CD4-positive, CD25-positive, alpha-beta regulatory T cell (primary cell): ENCODE results near the gene RAB3C. TPM values are rescaled to one million over a fixed set of nuclear protein-coding genes. Genes with fewer than 3 reads are reported as not detected.

Source experiments
- ATAC-seq, 2 donors: fragments of 150-1000 bp; cut with Tn5 transposase; one replicate each; pipeline ENCODE4 v1.10.0; 2021; ENCODE audit warnings: low read depth in 2 of 2, moderate number of reproducible peaks in 2 of 2, moderate library complexity in 1 of 2
- DNase-seq, 3 donors: peaks; one replicate each; pipeline versions ENCODE4 v3.0.0 to v3.0.0-alpha.2; 2012 to 2022; ENCODE audit warnings: mixed read lengths in 1 of 3
- H3K27ac ChIP-seq: one replicate; pipeline ENCODE4 v1.7.0; 2013; ENCODE audit warnings: mild to moderate bottlenecking, low read length; ENCODE audit not compliant: insufficient read depth, poor library complexity, severe bottlenecking
- H3K27me3 ChIP-seq: one replicate; pipeline ENCODE4 v1.7.0; 2013; ENCODE audit warnings: low read length; ENCODE audit not compliant: control insufficient read depth, insufficient read depth
- H3K36me3 ChIP-seq: one replicate; pipeline ENCODE4 v1.7.0; 2013; ENCODE audit warnings: mild to moderate bottlenecking, low read length, moderate library complexity; ENCODE audit not compliant: control insufficient read depth, insufficient read depth
- H3K4me1 ChIP-seq: 2 replicates; pipeline ENCODE4 v1.7.0; 2013; ENCODE audit warnings: mild to moderate bottlenecking, low read length; ENCODE audit not compliant: insufficient read depth, control insufficient read depth, poor library complexity, severe bottlenecking
- H3K4me3 ChIP-seq: one replicate; pipeline ENCODE4 v1.7.0; 2013; ENCODE audit warnings: low read depth, mild to moderate bottlenecking, low read length, moderate library complexity
- H3K9me3 ChIP-seq, 2 experiments: 1 replicate in 1 of 2; 2 replicates in 1 of 2; pipeline ENCODE4 v1.7.0; 2013; ENCODE audit warnings: low read length in 2 of 2, mild to moderate bottlenecking in 1 of 2, moderate library complexity in 1 of 2; ENCODE audit not compliant: control insufficient read depth in 2 of 2
- H3K27ac Mint-ChIP-seq, 3 donors: one replicate each; pipeline ENCODE4 v1.8.0; 2020 to 2022; ENCODE audit warnings: mild to moderate bottlenecking in 3 of 3, mixed read lengths in 3 of 3, moderate library complexity in 2 of 3
- H3K27me3 Mint-ChIP-seq: one replicate; pipeline ENCODE4 v1.8.0; 2022; ENCODE audit warnings: mild to moderate bottlenecking, mixed read lengths
- H3K36me3 Mint-ChIP-seq: one replicate; pipeline ENCODE4 v1.8.0; 2020; ENCODE audit warnings: mixed read lengths
- H3K4me1 Mint-ChIP-seq, 4 donors: one replicate each; pipeline ENCODE4 v1.8.0; 2020 to 2022; ENCODE audit warnings: mixed read lengths in 4 of 4, mild to moderate bottlenecking in 1 of 4
- H3K4me3 Mint-ChIP-seq, 4 donors: one replicate each; pipeline ENCODE4 v1.8.0; 2020 to 2022; ENCODE audit warnings: mild to moderate bottlenecking in 4 of 4, mixed read lengths in 4 of 4, moderate library complexity in 3 of 4
- H3K9me3 Mint-ChIP-seq, 7 donors: one replicate each; pipeline ENCODE4 v1.8.0; 2020 to 2022; ENCODE audit warnings: mixed read lengths in 7 of 7, mild to moderate bottlenecking in 3 of 7, moderate library complexity in 2 of 7
- polyA plus RNA-seq, 4 donors: library from polyadenylated mRNA; unstranded; fragments of 300-500 nt; fragmentation: Illumina TruSeq; gene quantifications; one replicate each; pipeline ENCODE4 v1.2.3, GENCODE V29; 2021
- total RNA-seq: library from RNA; stranded (reverse); gene quantifications from one replicate; pipeline ENCODE4 v1.2.3, GENCODE V29; 2022

The RAB3C gene
- total and polyA plus RNA-seq, 5 donors from 2014 or later, result not detected

DNA sequence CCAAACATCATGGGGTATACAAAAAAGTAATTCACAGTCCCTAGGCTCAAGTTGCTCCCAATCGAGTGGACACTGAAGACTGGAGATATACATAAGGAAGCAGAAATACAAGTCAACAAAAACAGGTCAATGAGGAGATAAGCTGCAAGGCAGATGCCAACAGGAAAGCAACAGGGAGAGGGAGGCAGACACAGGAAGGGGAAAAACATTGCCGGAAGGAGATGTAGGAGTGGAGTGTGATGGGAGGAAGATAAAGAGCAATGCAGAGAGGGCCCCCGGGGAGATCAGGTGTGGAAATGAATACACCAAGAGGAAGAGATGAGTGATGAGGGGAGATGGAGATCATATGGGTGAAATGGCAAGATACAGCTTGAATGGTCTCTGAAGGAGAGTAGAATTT lies 243.0 kb downstream of the RAB3C start:
- Mint-ChIP-seq H3K4me3 (no peak overlapping the region), H3K4me1 (no peaks in the 10 kb centered on the region), H3K27ac (no peak overlapping the region), H3K9me3 (peaks cover 0 to 7% (median 0%) of the 10 kb centered on the region in 7 donors), H3K36me3 (no peaks in the 10 kb centered on the region), H3K27me3 (peaks cover 8% of the 10 kb centered on the region)
- ATAC-seq (no peak), DNase-seq (no peak)
- H3K27ac ChIP-seq, result no peak overlapping the region
- H3K9me3 ChIP-seq, result no peaks in the 10 kb centered on the region
- H3K4me1 ChIP-seq, result no peaks in the 10 kb centered on the region
- H3K27me3 ChIP-seq, result no peaks in the 10 kb centered on the region
- no peaks in the 10 kb centered on the region for H3K36me3 ChIP-seq
- H3K4me3 ChIP-seq, result no peak overlapping the region

GRCh38 chr5:58827463-58827862 lies 244.6 kb downstream of the RAB3C start:
- Mint-ChIP-seq H3K27ac (no peak overlapping the region), H3K36me3 (no peaks in the 10 kb centered on the region), H3K27me3 (peaks cover under 1% of the 10 kb centered on the region), H3K9me3 (peaks cover 0 to 7% (median 0%) of the 10 kb centered on the region in 7 donors), H3K4me3 (no peak overlapping the region), H3K4me1 (no peaks in the 10 kb centered on the region)
- H3K9me3 ChIP-seq, result no peaks in the 10 kb centered on the region
- no peak overlapping the region for H3K4me3 ChIP-seq
- H3K27ac ChIP-seq, result no peak overlapping the region
- ATAC-seq (no peak), DNase-seq (no peak)
- no peaks in the 10 kb centered on the region for H3K36me3 ChIP-seq
- H3K4me1 ChIP-seq, result no peaks in the 10 kb centered on the region
- no peaks in the 10 kb centered on the region for H3K27me3 ChIP-seq

DNA sequence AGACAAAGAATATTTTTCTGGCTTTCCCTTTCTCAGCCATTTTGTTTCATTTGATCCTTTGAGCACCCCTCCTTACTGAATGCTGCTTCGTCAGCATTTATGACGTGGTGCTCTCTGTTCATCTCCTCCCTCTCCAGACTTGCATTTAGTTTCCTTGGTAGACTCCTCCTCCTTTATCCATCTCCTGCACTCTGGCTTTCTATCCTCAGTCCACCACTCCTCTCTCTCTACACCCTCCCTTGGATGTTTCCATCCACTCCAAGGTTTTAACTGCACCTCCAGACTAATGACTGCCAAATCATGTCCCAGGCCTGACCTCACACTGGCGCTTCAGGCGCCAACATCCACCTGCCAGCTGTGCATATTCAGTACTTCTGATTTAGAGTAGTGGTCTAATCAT lies 245.4 kb downstream of the RAB3C start:
- no peak for ATAC-seq

DNA sequence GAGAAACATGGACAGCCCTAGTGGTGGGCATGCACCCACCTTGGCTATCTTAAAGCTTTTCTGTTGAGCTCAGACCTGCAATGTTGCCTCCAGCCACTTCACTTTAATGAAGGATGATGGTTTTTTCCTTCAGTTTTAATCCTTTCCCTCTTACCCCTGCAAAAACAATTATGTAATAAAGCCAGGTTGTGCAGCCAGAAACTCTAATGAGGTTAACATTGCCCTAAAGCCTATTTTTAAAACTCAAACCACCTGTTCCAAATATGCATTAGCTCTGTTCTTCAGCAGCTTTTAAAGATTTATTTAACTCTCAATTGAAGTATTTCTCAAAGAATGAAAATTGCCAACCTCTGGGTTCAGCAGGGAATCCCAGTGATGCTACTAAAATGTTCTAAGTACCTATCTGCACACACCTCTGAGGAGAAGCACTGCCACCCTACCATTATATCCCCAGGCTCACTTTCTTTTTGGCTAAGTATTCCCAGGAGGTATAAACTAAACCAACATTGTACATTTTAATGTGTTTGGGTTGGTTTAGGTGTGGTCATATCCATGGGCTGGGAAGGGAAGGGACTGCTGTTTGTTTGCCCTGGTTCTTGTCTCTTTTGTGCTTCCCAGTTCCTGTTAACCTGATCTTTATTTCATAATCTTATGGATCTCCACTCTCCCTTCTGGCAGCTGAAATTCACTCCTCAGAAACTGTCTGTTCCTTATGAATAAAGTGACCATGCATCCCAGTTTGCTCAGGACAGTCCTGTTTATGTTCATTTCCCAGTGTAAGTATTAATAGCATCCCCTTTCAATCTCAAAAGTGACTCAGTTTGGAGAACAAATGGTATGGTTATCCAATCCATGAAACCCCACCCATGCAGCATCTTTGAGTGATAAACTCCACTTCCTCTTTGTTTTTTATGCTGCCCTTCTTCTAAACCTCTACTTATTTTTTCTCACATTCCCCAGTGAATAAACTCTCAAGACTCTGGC lies 251.7 kb downstream of the RAB3C start:
- Mint-ChIP-seq H3K4me3 (no peak overlapping the region), H3K27ac (no peak overlapping the region), H3K36me3 (no peaks in the 10 kb centered on the region), H3K27me3 (no peaks in the 10 kb centered on the region), H3K4me1 (no peaks in the 10 kb centered on the region), H3K9me3 (peaks cover 0 to 6% (median 0%) of the 10 kb centered on the region in 7 donors)
- H3K9me3 ChIP-seq, result peaks cover 0 to under 1% of the 10 kb centered on the region in 2 experiments
- H3K27me3 ChIP-seq, result no peaks in the 10 kb centered on the region
- ATAC-seq (no peak), DNase-seq (no peak)
- no peak overlapping the region for H3K4me3 ChIP-seq
- no peaks in the 10 kb centered on the region for H3K4me1 ChIP-seq
- no peak overlapping the region for H3K27ac ChIP-seq
- H3K36me3 ChIP-seq, result no peaks in the 10 kb centered on the region

More for the DNA sequence above, 245.4 kb downstream of the RAB3C start:
- DNase-seq, result no peak
- no peak overlapping the region for H3K27ac ChIP-seq
- no peaks in the 10 kb centered on the region for H3K36me3 ChIP-seq
- peaks cover 0 to 5% (median 0%) of the 10 kb centered on the region in 7 donors for H3K9me3 Mint-ChIP-seq
- H3K36me3 Mint-ChIP-seq, result no peaks in the 10 kb centered on the region
- no peak overlapping the region for H3K27ac Mint-ChIP-seq
- H3K9me3 ChIP-seq, result no peaks in the 10 kb centered on the region
- no peak overlapping the region for H3K4me3 ChIP-seq
- H3K27me3 Mint-ChIP-seq, result no peaks in the 10 kb centered on the region
- H3K4me1 Mint-ChIP-seq, result no peaks in the 10 kb centered on the region
- no peak overlapping the region for H3K4me3 Mint-ChIP-seq
- H3K4me1 ChIP-seq, result no peaks in the 10 kb centered on the region
- no peaks in the 10 kb centered on the region for H3K27me3 ChIP-seq

DNA sequence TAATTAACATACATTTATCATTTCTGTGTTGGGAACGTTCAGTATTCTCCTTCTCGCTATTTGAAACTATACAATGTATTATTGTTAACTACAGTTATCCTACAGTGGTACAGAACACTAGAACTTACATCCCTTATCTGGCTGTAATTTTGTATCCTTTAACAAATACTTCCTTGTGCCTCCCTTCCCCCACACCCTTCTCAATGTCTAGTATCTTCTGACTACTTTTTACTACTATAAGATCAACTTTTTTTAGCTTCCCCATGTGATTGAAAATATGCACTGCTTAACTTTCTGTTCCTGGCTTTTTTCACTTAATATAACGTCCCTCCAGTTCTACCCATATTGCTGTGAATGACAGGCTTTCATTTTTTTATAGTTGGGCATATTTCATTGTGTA lies 253.5 kb downstream of the RAB3C start:
- Mint-ChIP-seq H3K27ac (no peak overlapping the region), H3K27me3 (no peaks in the 10 kb centered on the region), H3K4me1 (no peaks in the 10 kb centered on the region), H3K36me3 (no peaks in the 10 kb centered on the region), H3K4me3 (no peak overlapping the region), H3K9me3 (peaks cover 0 to 19% (median 0%) of the 10 kb centered on the region in 7 donors)
- Histone ChIP-seq H3K27me3 (no peaks in the 10 kb centered on the region), H3K27ac (no peak overlapping the region), H3K36me3 (no peaks in the 10 kb centered on the region), H3K4me3 (no peak overlapping the region), H3K4me1 (no peaks in the 10 kb centered on the region), H3K9me3 (peaks cover 2 to 6% of the 10 kb centered on the region in 2 experiments)
- ATAC-seq (no peak), DNase-seq (no peak)

DNA sequence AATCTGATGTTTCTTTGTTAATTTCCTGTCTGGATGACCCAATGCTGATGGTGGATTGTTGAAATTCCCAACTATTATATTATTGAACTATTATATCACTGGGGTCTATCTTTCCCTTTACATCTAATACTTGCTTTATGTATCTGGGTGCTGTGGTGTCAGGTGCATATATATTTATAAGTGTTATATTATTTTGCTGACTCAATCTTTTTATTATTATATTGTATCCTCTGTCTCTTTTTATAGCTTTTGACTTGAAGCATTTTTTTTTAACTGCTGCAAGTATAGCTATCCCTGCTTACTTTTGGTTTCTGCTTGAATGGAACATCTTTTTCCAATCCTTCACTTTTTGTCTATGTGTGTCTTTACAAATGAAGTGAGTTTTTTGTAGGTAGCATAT lies 255.9 kb downstream of the RAB3C start:
- H3K27ac Mint-ChIP-seq, result no peak overlapping the region
- Histone ChIP-seq H3K4me3 (no peak overlapping the region), H3K9me3 (peaks cover 2 to 6% of the 10 kb centered on the region in 2 experiments), H3K27me3 (no peaks in the 10 kb centered on the region), H3K36me3 (no peaks in the 10 kb centered on the region), H3K4me1 (no peaks in the 10 kb centered on the region), H3K27ac (no peak overlapping the region)
- H3K4me1 Mint-ChIP-seq, result no peaks in the 10 kb centered on the region
- H3K9me3 Mint-ChIP-seq, result peaks cover 0 to 19% (median 3%) of the 10 kb centered on the region in 7 donors
- DNase-seq, result no peak
- H3K4me3 Mint-ChIP-seq, result no peak overlapping the region
- no peak for ATAC-seq
- H3K36me3 Mint-ChIP-seq, result no peaks in the 10 kb centered on the region
- H3K27me3 Mint-ChIP-seq, result no peaks in the 10 kb centered on the region

GRCh38 chr5:58842852-58843251 lies 260.0 kb downstream of the RAB3C start:
- Mint-ChIP-seq H3K9me3 (peaks cover 0 to 19% (median 3%) of the 10 kb centered on the region in 7 donors), H3K27me3 (no peaks in the 10 kb centered on the region), H3K4me3 (no peak overlapping the region), H3K36me3 (no peaks in the 10 kb centered on the region), H3K4me1 (no peaks in the 10 kb centered on the region), H3K27ac (no peak overlapping the region)
- Histone ChIP-seq H3K4me3 (no peak overlapping the region), H3K36me3 (no peaks in the 10 kb centered on the region), H3K27ac (no peak overlapping the region), H3K27me3 (no peaks in the 10 kb centered on the region), H3K4me1 (no peaks in the 10 kb centered on the region), H3K9me3 (peaks cover 2 to 6% of the 10 kb centered on the region in 2 experiments)
- no peak for ATAC-seq
- DNase-seq, result no peak

DNA sequence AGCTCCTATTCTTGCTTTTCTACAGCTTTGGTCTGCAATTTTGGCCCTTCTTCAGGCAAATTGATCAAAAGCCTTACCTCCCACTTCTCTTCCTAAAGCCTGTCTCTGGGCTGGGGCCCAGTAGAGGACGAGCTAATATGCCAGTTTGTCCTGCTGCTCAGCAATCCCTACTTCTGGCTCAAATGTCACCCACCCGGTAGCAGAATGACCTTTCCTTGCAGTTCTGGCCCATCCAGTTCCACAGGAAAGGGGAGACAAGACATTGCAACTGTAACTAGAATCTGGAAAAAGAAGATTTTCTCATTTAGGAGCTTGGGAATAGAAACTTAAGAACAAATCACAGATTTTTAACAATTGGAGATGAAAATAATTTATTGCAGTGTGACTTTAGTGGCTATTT lies 261.5 kb downstream of the RAB3C start:
- H3K27me3 ChIP-seq, result no peaks in the 10 kb centered on the region
- Mint-ChIP-seq H3K4me1 (no peaks in the 10 kb centered on the region), H3K9me3 (peaks cover 0 to 14% (median 3%) of the 10 kb centered on the region in 7 donors), H3K4me3 (no peak overlapping the region), H3K27ac (no peak overlapping the region), H3K27me3 (no peaks in the 10 kb centered on the region), H3K36me3 (no peaks in the 10 kb centered on the region)
- no peak overlapping the region for H3K27ac ChIP-seq
- no peaks in the 10 kb centered on the region for H3K4me1 ChIP-seq
- ATAC-seq (no peak), DNase-seq (no peak)
- peaks cover 2 to 6% of the 10 kb centered on the region in 2 experiments for H3K9me3 ChIP-seq
- no peaks in the 10 kb centered on the region for H3K36me3 ChIP-seq
- H3K4me3 ChIP-seq, result no peak overlapping the region
